ENCODE data around the gene PAX8.

The PAX8 gene

GRCh38 chr2:113172721-113173541 is 105.8 kb downstream of the PAX8 start:
- Histone ChIP-seq H4K5ac (ENCODE audit: low read length) (no peak overlapping the region), H3K27me3 (ENCODE audit: insufficient read depth, low read length, poor library complexity) (no peaks in the 10 kb centered on the region), H4K8ac (ENCODE audit: low read depth, low read length) (no peak overlapping the region), H3K4me2 (ENCODE audit: low read length) (no peak overlapping the region), H2AK5ac (ENCODE audit: low read length) (peak overlapping the region; percentile 63), H3K18ac (ENCODE audit: low read length) (no peak overlapping the region), H3K79me2 (ENCODE audit: control insufficient read depth, insufficient read depth, low read length) (no peaks in the 10 kb centered on the region), H3K56ac (ENCODE audit: low read length) (peak overlapping the region; percentile 53), H3K36me3 (ENCODE audit: control insufficient read depth, insufficient read depth, low read length) (no peaks in the 10 kb centered on the region), H3K27ac (ENCODE audit: low read depth, low read length) (no peak overlapping the region), H2BK5ac (ENCODE audit: low read length) (no peak overlapping the region), H3K4ac (ENCODE audit: low read depth, low read length) (no peak overlapping the region), H3K79me1 (ENCODE audit: low read length) (no peaks in the 10 kb centered on the region), H3K23ac (ENCODE audit: low read length) (no peak overlapping the region), H3K9ac (ENCODE audit: low read length) (no peak overlapping the region), H2BK15ac (replicated peaks; ENCODE audit: low read depth) (no peak overlapping the region), H2BK120ac (ENCODE audit: low read depth, low read length) (no peak overlapping the region), H3K4me3 (ENCODE audit: low read length) (no peak overlapping the region), H3K4me1 (ENCODE audit: control insufficient read depth, low read depth, low read length) (peaks cover 6% of the 10 kb centered on the region)
- no peak for DNase-seq
- no CpG with 5 or more reads among the region's 16 CpGs for WGBS (ENCODE audit: extremely low coverage, insufficient coverage, low lambda C conversion rate)

GRCh38 chr2:113171334-113172075 is 107.2 kb downstream of the PAX8 start:
- Histone ChIP-seq H3K36me3 (ENCODE audit: control insufficient read depth, insufficient read depth, low read length) (no peaks in the 10 kb centered on the region), H4K8ac (ENCODE audit: low read depth, low read length) (no peak overlapping the region), H3K79me1 (ENCODE audit: low read length) (no peaks in the 10 kb centered on the region), H3K23ac (ENCODE audit: low read length) (no peak overlapping the region), H3K4me3 (ENCODE audit: low read length) (no peak overlapping the region), H2AK5ac (ENCODE audit: low read length) (no peak overlapping the region), H3K18ac (ENCODE audit: low read length) (no peak overlapping the region), H3K4me2 (ENCODE audit: low read length) (no peak overlapping the region), H2BK120ac (ENCODE audit: low read depth, low read length) (no peak overlapping the region), H3K9ac (ENCODE audit: low read length) (no peak overlapping the region), H3K79me2 (ENCODE audit: control insufficient read depth, insufficient read depth, low read length) (no peaks in the 10 kb centered on the region), H2BK5ac (ENCODE audit: low read length) (no peak overlapping the region), H3K4me1 (ENCODE audit: control insufficient read depth, low read depth, low read length) (peaks cover 6% of the 10 kb centered on the region), H3K27ac (ENCODE audit: low read depth, low read length) (no peak overlapping the region), H3K56ac (ENCODE audit: low read length) (no peak overlapping the region), H3K4ac (ENCODE audit: low read depth, low read length) (no peak overlapping the region), H4K5ac (ENCODE audit: low read length) (no peak overlapping the region), H2BK15ac (replicated peaks; ENCODE audit: low read depth) (no peak overlapping the region), H3K27me3 (ENCODE audit: insufficient read depth, low read length, poor library complexity) (no peaks in the 10 kb centered on the region)
- no CpG with 5 or more reads among the region's 8 CpGs for WGBS (ENCODE audit: extremely low coverage, insufficient coverage, low lambda C conversion rate)
- DNase-seq: no peak

GRCh38 chr2:113169586-113169985 is 109.1 kb downstream of the PAX8 start:
- Histone ChIP-seq H2AK5ac (ENCODE audit: low read length) (no peak overlapping the region), H3K56ac (ENCODE audit: low read length) (no peak overlapping the region), H3K4me2 (ENCODE audit: low read length) (no peak overlapping the region), H3K4me3 (ENCODE audit: low read length) (no peak overlapping the region), H3K79me1 (ENCODE audit: low read length) (no peaks in the 10 kb centered on the region), H3K79me2 (ENCODE audit: control insufficient read depth, insufficient read depth, low read length) (no peaks in the 10 kb centered on the region), H2BK15ac (replicated peaks; ENCODE audit: low read depth) (no peak overlapping the region), H3K4me1 (ENCODE audit: control insufficient read depth, low read depth, low read length) (peaks cover 6% of the 10 kb centered on the region), H3K4ac (ENCODE audit: low read depth, low read length) (no peak overlapping the region), H3K9ac (ENCODE audit: low read length) (no peak overlapping the region), H2BK5ac (ENCODE audit: low read length) (no peak overlapping the region), H4K5ac (ENCODE audit: low read length) (no peak overlapping the region), H3K27ac (ENCODE audit: low read depth, low read length) (no peak overlapping the region), H3K23ac (ENCODE audit: low read length) (no peak overlapping the region), H3K27me3 (ENCODE audit: insufficient read depth, low read length, poor library complexity) (no peaks in the 10 kb centered on the region), H3K36me3 (ENCODE audit: control insufficient read depth, insufficient read depth, low read length) (no peaks in the 10 kb centered on the region), H2BK120ac (ENCODE audit: low read depth, low read length) (no peak overlapping the region), H3K18ac (ENCODE audit: low read length) (no peak overlapping the region), H4K8ac (ENCODE audit: low read depth, low read length) (no peak overlapping the region)
- no peak for DNase-seq
- no CpG with 5 or more reads among the region's 3 CpGs for WGBS (ENCODE audit: extremely low coverage, insufficient coverage, low lambda C conversion rate)

GRCh38 chr2:113169002-113169530 is 109.7 kb downstream of the PAX8 start:
- H3K27me3 ChIP-seq (ENCODE audit: insufficient read depth, low read length, poor library complexity): no peaks in the 10 kb centered on the region
- peaks cover 3% of the 10 kb centered on the region for H3K4me1 ChIP-seq (ENCODE audit: control insufficient read depth, low read depth, low read length)
- no peaks in the 10 kb centered on the region for H3K79me1 ChIP-seq (ENCODE audit: low read length)
- no peak overlapping the region for H3K18ac ChIP-seq (ENCODE audit: low read length)
- no peak overlapping the region for H3K4me2 ChIP-seq (ENCODE audit: low read length)
- no peak overlapping the region for H2BK5ac ChIP-seq (ENCODE audit: low read length)
- no peak overlapping the region for H2BK120ac ChIP-seq (ENCODE audit: low read depth, low read length)
- no peak overlapping the region for H3K4me3 ChIP-seq (ENCODE audit: low read length)
- WGBS (ENCODE audit: extremely low coverage, insufficient coverage, low lambda C conversion rate): no CpG with 5 or more reads among the region's 8 CpGs
- no peak overlapping the region for H4K8ac ChIP-seq (ENCODE audit: low read depth, low read length)
- no peak overlapping the region for H3K56ac ChIP-seq (ENCODE audit: low read length)
- no peak overlapping the region for H3K23ac ChIP-seq (ENCODE audit: low read length)
- H3K27ac ChIP-seq (ENCODE audit: low read depth, low read length): no peak overlapping the region
- no peak overlapping the region for H2BK15ac ChIP-seq (replicated peaks; ENCODE audit: low read depth)
- no peak overlapping the region for H4K5ac ChIP-seq (ENCODE audit: low read length)
- no peak overlapping the region for H3K4ac ChIP-seq (ENCODE audit: low read depth, low read length)
- no peak overlapping the region for H2AK5ac ChIP-seq (ENCODE audit: low read length)
- no peaks in the 10 kb centered on the region for H3K79me2 ChIP-seq (ENCODE audit: control insufficient read depth, insufficient read depth, low read length)
- DNase-seq: no peak
- H3K9ac ChIP-seq (ENCODE audit: low read length): no peak overlapping the region
- H3K36me3 ChIP-seq (ENCODE audit: control insufficient read depth, insufficient read depth, low read length): no peaks in the 10 kb centered on the region

- H2BK5ac ChIP-seq (ENCODE audit: low read length): no peak overlapping the region
- no peak overlapping the region for H2AK5ac ChIP-seq (ENCODE audit: low read length)
- H3K4me2 ChIP-seq (ENCODE audit: low read length): no peak overlapping the region
- H3K27ac ChIP-seq (ENCODE audit: low read depth, low read length): no peak overlapping the region
- no peaks in the 10 kb centered on the region for H3K4me1 ChIP-seq (ENCODE audit: control insufficient read depth, low read depth, low read length)
- H2BK15ac ChIP-seq (replicated peaks; ENCODE audit: low read depth): no peak overlapping the region
- H3K36me3 ChIP-seq (ENCODE audit: control insufficient read depth, insufficient read depth, low read length): no peaks in the 10 kb centered on the region
- H2BK120ac ChIP-seq (ENCODE audit: low read depth, low read length): no peak overlapping the region
- no peak overlapping the region for H3K9ac ChIP-seq (ENCODE audit: low read length)
- H4K8ac ChIP-seq (ENCODE audit: low read depth, low read length): no peak overlapping the region
- H3K56ac ChIP-seq (ENCODE audit: low read length): no peak overlapping the region
- DNase-seq: no peak
- no peaks in the 10 kb centered on the region for H3K27me3 ChIP-seq (ENCODE audit: insufficient read depth, low read length, poor library complexity)
- no peaks in the 10 kb centered on the region for H3K79me2 ChIP-seq (ENCODE audit: control insufficient read depth, insufficient read depth, low read length)
- no CpG with 5 or more reads among the region's 6 CpGs for WGBS (ENCODE audit: extremely low coverage, insufficient coverage, low lambda C conversion rate)
- no peak overlapping the region for H4K5ac ChIP-seq (ENCODE audit: low read length)
- no peak overlapping the region for H3K23ac ChIP-seq (ENCODE audit: low read length)
- H3K4ac ChIP-seq (ENCODE audit: low read depth, low read length): no peak overlapping the region
- H3K79me1 ChIP-seq (ENCODE audit: low read length): no peaks in the 10 kb centered on the region
- H3K4me3 ChIP-seq (ENCODE audit: low read length): no peak overlapping the region
- no peak overlapping the region for H3K18ac ChIP-seq (ENCODE audit: low read length)
Observed at GRCh38 chr2:113167962-113168340, 110.8 kb downstream of the PAX8 start.

Data from mesendoderm (in vitro differentiated cells).